ENCODE measurements around the gene SUFU. TPM values are rescaled to one million over a fixed set of nuclear protein-coding genes. Genes with fewer than 3 reads are reported as not detected.

SUFU gene
- polyA plus RNA-seq, 1 donor = 14.6 TPM

- DNase-seq (ENCODE audit: low read depth) = no peak
These were observed 45.8 kb downstream of the SUFU start for GRCh38 chr10:102549549-102549948.

DNA sequence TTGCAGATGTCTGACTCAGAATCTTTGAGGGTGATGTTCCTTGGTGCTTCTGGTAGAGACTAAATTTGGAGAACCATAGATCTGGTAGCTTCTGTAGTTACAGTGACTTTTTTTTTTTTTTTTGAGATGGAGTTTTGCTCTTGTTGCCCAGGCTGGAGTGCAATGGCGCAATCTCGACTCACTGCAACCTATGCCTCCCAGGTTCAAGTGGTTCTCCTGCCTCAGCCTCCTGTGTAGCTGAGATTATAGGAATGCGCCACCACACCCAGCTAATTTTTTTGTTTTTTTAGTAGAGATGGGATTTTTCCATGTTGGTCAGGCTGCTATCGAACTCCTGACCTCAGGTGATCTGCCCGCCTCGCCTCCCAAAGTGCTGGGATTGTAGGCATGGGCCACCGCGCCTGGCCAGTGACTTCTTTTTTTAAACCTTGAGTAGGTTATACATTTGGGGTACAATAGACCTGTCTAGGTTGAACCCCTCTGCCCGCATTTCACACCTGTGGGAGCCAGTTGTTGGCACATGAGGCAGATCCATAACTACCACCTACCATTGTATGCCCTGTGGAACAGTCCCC is 47.0 kb downstream of the SUFU start:
- no peak for DNase-seq (ENCODE audit: low read depth)

DNA sequence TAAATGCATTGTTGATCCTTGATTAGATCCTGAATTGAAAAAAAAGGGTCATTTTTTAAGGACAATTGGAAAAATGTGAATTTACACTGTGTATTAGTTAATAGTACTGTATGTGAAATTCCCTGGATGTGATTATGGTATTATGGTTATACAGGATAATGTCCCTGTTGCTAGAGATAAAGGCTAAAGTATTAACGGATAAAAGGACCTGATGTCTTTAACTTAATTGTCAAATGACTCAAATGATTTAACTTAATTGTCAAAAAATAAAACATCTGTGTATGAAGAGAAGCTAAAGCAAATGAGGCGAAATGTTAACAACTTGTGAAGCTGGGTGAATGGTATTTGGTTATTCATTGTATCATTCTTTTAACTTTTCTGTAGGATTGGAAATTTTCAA is 48.8 kb downstream of the SUFU start:
- DNase-seq (ENCODE audit: low read depth) = no peak

DNA sequence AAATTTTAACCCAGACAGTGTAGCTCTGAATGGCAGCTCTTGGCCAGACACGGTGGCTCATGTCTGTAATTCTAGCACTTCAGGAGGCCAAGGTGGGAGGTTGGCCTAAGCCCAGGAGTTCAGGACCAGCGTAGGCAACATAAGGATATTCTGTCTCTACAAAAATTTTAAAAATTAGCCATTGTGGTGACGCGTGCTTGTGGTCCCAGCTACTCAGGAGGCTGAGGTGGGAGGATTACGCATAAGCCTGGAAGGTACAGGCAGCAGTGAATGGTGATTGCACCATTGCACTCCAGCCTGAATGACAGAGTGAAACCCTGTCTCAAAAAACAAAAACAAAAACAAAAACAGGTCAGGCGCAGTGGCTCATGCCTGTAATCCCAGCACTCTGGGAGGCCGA is 50.0 kb downstream of the SUFU start:
- DNase-seq (ENCODE audit: low read depth) = no peak

GRCh38 chr10:102554531-102554930 is 50.8 kb downstream of the SUFU start:
- DNase-seq (ENCODE audit: low read depth) = no peak

GRCh38 chr10:102555781-102556328 is 52.1 kb downstream of the SUFU start:
- DNase-seq (ENCODE audit: low read depth) = no peak

- no peak for DNase-seq (ENCODE audit: low read depth)
These were observed 53.8 kb downstream of the SUFU start for GRCh38 chr10:102557569-102557968.

- DNase-seq (ENCODE audit: low read depth) = no peak
These were observed 56.0 kb downstream of the SUFU start for GRCh38 chr10:102559764-102560163.

DNA sequence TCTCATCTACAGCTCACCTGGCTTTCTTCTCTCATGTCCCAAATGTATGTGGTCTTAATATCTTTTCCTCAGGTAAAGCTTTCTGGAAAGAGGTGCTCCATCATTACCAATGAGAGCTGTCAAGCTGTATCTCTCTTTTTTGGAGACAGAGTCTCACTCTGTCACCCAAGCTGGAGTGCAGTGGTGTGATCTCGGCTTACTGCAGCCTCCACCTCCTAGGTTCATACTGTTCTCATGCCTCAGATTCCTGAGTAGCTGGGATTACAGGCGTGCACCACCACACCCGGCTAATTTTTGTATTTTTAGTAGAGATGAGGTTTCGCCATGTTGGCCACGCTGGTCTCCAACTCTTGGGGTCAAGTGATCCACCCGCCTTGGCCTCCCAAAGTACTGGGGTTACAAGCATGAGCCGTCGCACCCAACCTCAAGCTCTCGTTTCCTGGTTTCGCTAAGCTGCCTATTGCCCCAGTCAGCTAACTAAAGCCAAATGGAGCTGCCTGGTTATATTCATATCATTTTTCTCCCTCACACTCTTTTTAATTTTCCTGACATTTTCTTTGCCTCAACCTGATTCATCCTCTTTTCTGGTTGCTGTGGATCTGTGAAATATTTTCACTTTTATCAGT is 60.5 kb downstream of the SUFU start:
- no peak for DNase-seq (ENCODE audit: low read depth)

GRCh38 chr10:102565793-102566192 is 62.0 kb downstream of the SUFU start:
- DNase-seq (ENCODE audit: low read depth) = no peak

DNA sequence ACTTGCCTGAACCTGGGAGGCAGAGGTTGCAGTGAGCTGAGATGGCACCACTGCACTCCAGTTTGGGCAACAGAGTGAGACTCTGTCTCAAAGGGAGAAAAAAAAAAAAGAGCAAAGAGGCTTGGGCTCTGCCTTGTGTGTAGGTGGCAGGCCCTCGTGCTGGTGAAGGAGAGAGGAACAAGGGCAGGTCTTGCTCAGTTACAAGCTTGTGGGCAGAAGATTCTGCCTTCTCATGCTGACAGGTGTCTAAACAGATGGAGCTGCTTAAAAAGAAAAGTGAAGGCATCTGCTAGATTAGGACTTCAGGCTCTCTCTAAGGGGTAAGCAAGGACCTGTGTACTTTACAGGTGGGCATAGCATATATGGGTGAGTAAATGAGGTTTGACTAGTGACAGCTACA is 75.0 kb downstream of the SUFU start:
- no peak for DNase-seq (ENCODE audit: low read depth)

- peak; percentile 35 for DNase-seq (ENCODE audit: low read depth)
These were observed 75.6 kb downstream of the SUFU start for GRCh38 chr10:102579328-102579727.

DNA sequence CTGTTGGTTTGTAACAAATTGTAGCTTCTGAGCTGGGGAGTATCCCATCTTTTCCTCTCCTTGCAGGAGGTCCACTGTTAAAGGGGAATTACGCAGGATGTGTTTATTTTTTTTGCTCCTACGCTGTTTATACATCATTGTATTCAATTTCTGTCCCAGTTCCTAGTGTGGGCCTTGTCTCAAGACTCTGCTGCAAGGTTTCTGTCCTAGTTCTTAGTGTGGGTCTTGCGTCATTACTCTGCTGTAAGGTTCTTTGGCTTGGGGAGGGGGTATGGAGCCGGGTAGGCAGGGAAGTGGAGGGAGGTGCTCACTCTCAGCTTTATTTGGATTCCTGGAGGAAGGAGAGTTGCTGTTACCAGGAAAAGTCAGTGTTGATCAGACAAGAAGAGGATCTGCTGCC is 76.5 kb downstream of the SUFU start:
- DNase-seq (ENCODE audit: low read depth) = no peak

DNA sequence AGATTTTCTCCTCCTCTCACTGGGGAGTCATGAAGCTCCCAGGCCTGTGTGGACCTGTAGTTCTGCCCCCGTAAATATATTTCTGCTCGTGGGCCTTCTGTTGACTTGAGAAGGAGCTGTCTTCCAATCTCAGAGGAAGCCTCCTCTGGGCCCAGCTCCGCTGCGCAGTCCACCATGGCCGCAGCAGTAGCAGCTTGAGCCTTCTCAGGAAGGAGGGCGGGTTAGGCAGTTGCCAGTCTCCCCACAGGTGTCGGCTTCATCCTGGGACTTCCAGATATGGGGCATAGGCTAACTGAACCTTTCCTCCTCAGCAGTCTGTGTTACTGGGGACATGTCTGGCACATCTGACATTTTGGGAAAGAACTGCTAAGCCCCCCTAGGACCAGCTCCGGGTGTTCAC is 77.6 kb downstream of the SUFU start:
- DNase-seq (ENCODE audit: low read depth) = no peak

DNA sequence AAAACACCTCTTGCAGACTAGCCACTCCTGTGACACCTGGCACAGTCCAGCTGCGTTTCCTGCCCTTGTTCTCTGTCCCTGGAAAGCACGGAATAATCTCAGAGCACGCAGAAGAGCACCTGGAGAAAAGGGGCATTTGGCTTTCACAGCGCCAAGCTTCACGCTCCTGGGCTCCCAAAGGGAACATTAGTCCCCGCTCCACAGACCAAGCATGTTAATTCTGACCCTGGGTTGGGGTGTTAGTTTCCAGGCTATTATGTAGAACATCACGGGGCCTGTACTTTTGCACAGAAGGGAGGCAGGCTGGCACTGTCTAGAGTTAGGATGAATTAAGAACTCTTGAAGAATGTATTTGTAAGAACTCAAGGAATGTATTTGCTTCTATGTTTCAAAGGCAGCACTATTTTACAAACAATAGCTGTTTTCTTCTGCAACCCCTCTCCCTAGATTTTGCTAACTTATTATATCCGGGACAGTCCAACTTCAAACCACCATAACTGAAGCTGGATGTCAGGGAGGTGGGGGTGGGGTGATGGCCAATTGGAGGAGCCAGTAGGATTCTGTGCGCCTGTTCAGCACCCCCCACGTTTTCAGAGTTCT is 78.3 kb downstream of the SUFU start:
- DNase-seq (ENCODE audit: low read depth) = no peak

DNA sequence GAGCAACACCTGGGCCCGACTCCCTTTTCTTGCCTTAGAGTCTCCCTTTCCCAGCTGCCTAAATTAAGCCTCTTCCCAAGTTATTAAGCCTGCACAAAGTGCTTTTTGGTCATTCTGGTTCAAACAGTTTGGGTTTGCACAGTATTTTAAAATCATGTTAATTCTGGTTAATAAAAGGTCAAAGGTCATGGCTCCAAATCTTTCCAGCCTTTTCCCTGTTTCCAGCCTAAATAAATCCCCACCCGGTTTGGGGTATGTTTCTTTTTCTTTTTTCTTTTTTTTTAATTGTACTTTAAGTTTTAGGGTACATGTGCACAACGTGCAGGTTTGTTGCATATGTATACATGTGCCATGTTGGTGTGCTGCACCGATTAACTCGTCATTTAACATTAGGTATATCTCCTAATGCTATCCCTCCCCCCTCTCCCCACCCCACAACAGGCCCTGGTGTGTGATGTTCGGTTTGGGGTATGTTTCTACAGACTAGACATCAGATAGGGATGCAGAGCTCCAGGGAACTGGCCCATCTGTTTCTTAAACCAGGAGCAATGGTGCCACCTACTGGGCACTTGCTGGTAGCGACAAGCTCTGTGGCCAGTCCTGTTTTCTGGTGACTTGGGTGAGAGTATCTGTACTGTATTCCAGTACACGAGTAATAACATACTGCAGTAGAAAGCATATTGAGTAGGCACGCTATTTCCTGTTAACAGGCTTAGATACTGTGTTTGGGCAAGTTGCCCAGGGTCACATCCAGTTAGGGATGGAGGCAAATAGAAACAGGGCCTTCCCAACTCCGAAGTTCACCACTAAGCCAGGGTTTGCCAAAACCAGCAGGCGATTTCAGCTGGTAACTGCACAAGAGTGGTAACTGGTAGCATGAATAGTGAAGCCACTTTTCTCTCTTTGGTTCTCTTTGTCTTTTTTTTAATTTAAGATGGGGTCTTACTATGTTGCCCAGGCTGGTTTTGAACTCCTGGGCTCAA is 80.0 kb downstream of the SUFU start:
- peak; percentile 78 for DNase-seq (ENCODE audit: low read depth)

- DNase-seq (ENCODE audit: low read depth) = no peak
These were observed 81.3 kb downstream of the SUFU start for GRCh38 chr10:102585026-102585425.

DNA sequence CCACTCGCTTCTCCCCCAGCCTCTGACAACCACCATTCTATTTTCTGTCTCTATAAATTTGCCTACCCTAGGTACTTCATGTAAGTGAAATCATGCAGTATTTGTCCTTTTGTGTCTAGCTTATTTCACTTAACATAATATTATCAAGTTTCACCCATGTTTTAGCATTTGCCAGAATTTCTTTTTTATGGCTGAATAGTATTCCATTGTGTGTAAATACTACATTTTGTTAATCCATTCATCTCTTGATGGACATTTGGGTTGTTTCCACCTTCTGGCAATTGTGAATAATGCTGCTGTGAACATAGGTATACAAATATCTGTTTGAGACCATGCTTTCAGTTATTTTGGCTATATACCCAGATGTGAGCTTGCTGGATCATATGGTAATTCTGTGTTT is 83.1 kb downstream of the SUFU start:
- no peak for DNase-seq (ENCODE audit: low read depth)

DNA sequence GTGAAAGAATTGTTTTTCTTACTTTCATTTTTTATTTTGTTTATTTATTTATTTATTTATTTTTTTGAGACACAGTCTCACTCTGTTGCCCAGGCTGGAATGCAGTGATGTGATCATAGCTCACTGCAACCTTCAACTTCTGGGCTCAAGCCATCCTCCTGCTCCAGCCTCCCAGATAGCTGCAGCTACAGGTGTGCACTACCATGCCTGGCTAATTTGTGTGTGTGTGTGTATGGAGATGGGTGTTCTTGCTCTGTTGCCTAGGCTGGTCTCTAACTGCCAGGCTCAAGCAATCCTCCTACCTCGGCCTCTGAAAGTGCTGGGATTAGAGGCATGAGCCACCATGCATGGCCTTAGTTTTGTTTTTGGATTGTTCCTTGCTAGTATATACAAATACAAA is 85.1 kb downstream of the SUFU start:
- DNase-seq (ENCODE audit: low read depth) = no peak

DNA sequence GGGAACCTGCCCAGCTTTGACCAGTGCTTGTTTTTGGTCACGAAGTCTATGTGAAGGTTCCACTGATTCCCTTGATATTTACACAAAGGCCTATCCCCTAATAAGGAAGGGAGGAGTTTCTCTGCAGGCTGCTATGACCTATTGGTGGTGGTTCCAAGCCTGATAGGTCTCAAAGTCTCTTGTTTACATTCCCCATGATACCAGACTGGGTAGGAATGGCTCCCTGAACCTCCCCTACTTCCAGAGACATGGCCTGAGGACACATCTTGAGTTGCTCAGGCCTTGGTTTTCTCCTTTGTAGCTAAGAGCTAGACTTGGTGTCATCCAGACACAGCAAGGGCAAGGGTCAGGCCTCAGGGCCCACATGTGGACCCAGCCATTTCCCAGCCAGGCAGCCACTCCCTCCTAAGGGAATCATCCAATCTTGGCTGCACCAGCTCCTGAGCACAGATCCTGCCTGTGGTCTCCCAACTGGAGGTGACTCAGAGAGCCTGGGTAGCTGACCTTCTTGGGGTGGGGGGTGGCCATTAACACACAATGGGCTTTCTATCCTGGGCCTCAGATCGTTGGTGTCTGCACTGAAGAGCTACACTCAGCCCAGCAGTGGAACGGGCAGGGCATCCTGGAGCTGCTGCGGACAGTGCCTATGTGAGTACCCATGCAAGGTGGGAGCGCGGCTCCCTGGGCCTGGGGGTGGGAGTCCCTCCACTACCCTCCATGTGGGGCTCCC is 89.5 kb downstream of the SUFU start:
- no peak for DNase-seq (ENCODE audit: low read depth)

GRCh38 chr10:102593804-102594079 is 90.0 kb downstream of the SUFU start:
- no peak for DNase-seq (ENCODE audit: low read depth)

- DNase-seq (ENCODE audit: low read depth) = no peak
These were observed 91.5 kb downstream of the SUFU start for GRCh38 chr10:102595293-102595692.
